H9 (cell line): ENCODE data around the gene LAMB4. TPM values are rescaled to one million over a fixed set of nuclear protein-coding genes. Genes with fewer than 3 reads are reported as not detected.
A peak's percentile ranks its signal among the peaks of the same experiment; 100 is the strongest.

ENCODE experiments used
- DNase-seq: peaks from one replicate; pipeline ENCODE4 v3.0.0-alpha.2; 2017
- H2AFZ ChIP-seq: one replicate; pipeline ENCODE4 v1.6.1; 2013; ENCODE audit warnings: mild to moderate bottlenecking, low read length, control low read depth, moderate library complexity
- H2AK5ac ChIP-seq: 2 replicates; pipeline ENCODE4 v1.6.1; 2013; ENCODE audit warnings: low read length, control low read depth, mixed read lengths; ENCODE audit not compliant: insufficient read length
- H2BK120ac ChIP-seq: one replicate; pipeline ENCODE4 v1.6.1; 2013; ENCODE audit warnings: low read depth, mild to moderate bottlenecking, low read length, control low read depth, inconsistent platforms; ENCODE audit not compliant: poor library complexity, severe bottlenecking
- H2BK12ac ChIP-seq: 2 replicates; pipeline ENCODE4 v1.6.1; 2013; ENCODE audit warnings: low read length, control low read depth, mixed read lengths, low read depth; ENCODE audit not compliant: insufficient read length
- H2BK15ac ChIP-seq: 2 replicates; pipeline ENCODE4 v1.6.1; 2013; ENCODE audit warnings: low read depth, low read length, control low read depth
- H2BK20ac ChIP-seq: one replicate; pipeline ENCODE4 v1.6.1; 2013; ENCODE audit warnings: low read depth, mild to moderate bottlenecking, low read length, control low read depth, inconsistent platforms; ENCODE audit not compliant: poor library complexity, severe bottlenecking
- H2BK5ac ChIP-seq: 2 replicates; pipeline ENCODE4 v1.6.1; 2013; ENCODE audit warnings: low read length, control low read depth, mixed read lengths; ENCODE audit not compliant: insufficient read length
- H3K14ac ChIP-seq: 2 replicates; pipeline ENCODE4 v1.6.1; 2013; ENCODE audit warnings: low read length, control low read depth; ENCODE audit not compliant: insufficient read depth
- H3K18ac ChIP-seq: 2 replicates; pipeline ENCODE4 v1.6.1; 2013; ENCODE audit warnings: low read depth, mild to moderate bottlenecking, mixed read lengths, low read length, control low read depth; ENCODE audit not compliant: insufficient read length
- H3K23ac ChIP-seq: 2 replicates; pipeline ENCODE4 v1.6.1; 2013; ENCODE audit warnings: low read length, control low read depth, mixed read lengths, low read depth; ENCODE audit not compliant: insufficient read length
- H3K23me2 ChIP-seq: 2 replicates; pipeline ENCODE4 v1.6.1; 2013; ENCODE audit warnings: low read depth, mild to moderate bottlenecking, mixed read lengths, low read length, control low read depth; ENCODE audit not compliant: insufficient read length, poor library complexity, severe bottlenecking
- H3K27ac ChIP-seq: 2 replicates; pipeline ENCODE4 v1.5.1; 2013; ENCODE audit warnings: low read length, control low read depth, mixed read lengths, low read depth; ENCODE audit not compliant: insufficient read length
- H3K27me3 ChIP-seq: 2 replicates; pipeline ENCODE4 v1.6.1; 2013; ENCODE audit warnings: low read length, control low read depth, inconsistent platforms; ENCODE audit not compliant: insufficient read depth
- H3K4ac ChIP-seq: 2 replicates; pipeline ENCODE4 v1.6.1; 2013; ENCODE audit warnings: low read depth, mild to moderate bottlenecking, control low read depth, inconsistent platforms, low read length, moderate library complexity
- H3K4me1 ChIP-seq: 2 replicates; pipeline ENCODE4 v1.6.1; 2013; ENCODE audit warnings: low read length, control low read depth, inconsistent platforms; ENCODE audit not compliant: insufficient read depth
- H3K4me2 ChIP-seq: 2 replicates; pipeline ENCODE4 v1.6.1; 2013; ENCODE audit warnings: low read length, control low read depth, mixed read lengths; ENCODE audit not compliant: insufficient read length, insufficient read depth
- H3K56ac ChIP-seq: 2 replicates; pipeline ENCODE4 v1.6.1; 2013; ENCODE audit warnings: low read depth, mild to moderate bottlenecking, mixed read lengths, low read length, control low read depth; ENCODE audit not compliant: insufficient read length
- H3K79me1 ChIP-seq: 2 replicates; pipeline ENCODE4 v1.6.1; 2013; ENCODE audit warnings: low read depth, mild to moderate bottlenecking, moderate library complexity, low read length, control low read depth, inconsistent platforms; ENCODE audit not compliant: insufficient read depth, poor library complexity, severe bottlenecking
- H3K79me2 ChIP-seq: 2 replicates; pipeline ENCODE4 v1.6.1; 2013; ENCODE audit warnings: low read length, control low read depth, inconsistent platforms; ENCODE audit not compliant: insufficient read depth
- H3K9ac ChIP-seq: 2 replicates; pipeline ENCODE4 v1.6.1; 2013; ENCODE audit warnings: low read length, control low read depth, mixed read lengths; ENCODE audit not compliant: insufficient read length; ENCODE audit errors: extremely low read depth
- H3K9me3 ChIP-seq: one replicate; pipeline ENCODE4 v1.6.1; 2013; ENCODE audit warnings: low read depth, low read length, inconsistent platforms; ENCODE audit not compliant: control insufficient read depth
- H3T11ph ChIP-seq: one replicate; pipeline ENCODE4 v1.6.1; 2013; ENCODE audit warnings: mild to moderate bottlenecking, low read length, control low read depth, inconsistent platforms
- H4K20me1 ChIP-seq: one replicate; pipeline ENCODE4 v1.6.1; 2013; ENCODE audit not compliant: control insufficient read depth, insufficient read length, insufficient read depth
- H4K5ac ChIP-seq: 2 replicates; pipeline ENCODE4 v1.6.1; 2013; ENCODE audit warnings: low read depth, mild to moderate bottlenecking, mixed read lengths, low read length, control low read depth; ENCODE audit not compliant: insufficient read length
- H4K8ac ChIP-seq: replicated peaks from 2 replicates; pipeline ENCODE4 v1.6.1; 2013; ENCODE audit warnings: low read length, control low read depth, mixed read lengths, low read depth; ENCODE audit not compliant: insufficient read length
- H4K91ac ChIP-seq: 2 replicates; pipeline ENCODE4 v1.6.1; 2013; ENCODE audit warnings: low read depth, mild to moderate bottlenecking, moderate library complexity, mixed read lengths, low read length, control low read depth; ENCODE audit not compliant: insufficient read length
- H3K27ac Mint-ChIP-seq, 3 experiments: 2 replicates in 2 of 3; 3 replicates in 1 of 3; pipeline ENCODE4 v1.8.0; 2020 to 2021; ENCODE audit warnings: mixed read lengths in 3 of 3, mild to moderate bottlenecking in 1 of 3, moderate library complexity in 1 of 3
- H3K27me3 Mint-ChIP-seq: 2 replicates; pipeline ENCODE4 v1.8.0; 2021; ENCODE audit warnings: low read depth, mild to moderate bottlenecking, moderate library complexity, mixed read lengths
- H3K36me3 Mint-ChIP-seq, 3 experiments: 2 replicates in 2 of 3; 3 replicates in 1 of 3; pipeline ENCODE4 v1.8.0; 2020 to 2021; ENCODE audit warnings: low read depth in 3 of 3, mixed read lengths in 3 of 3; ENCODE audit not compliant: insufficient read depth in 1 of 3
- H3K4me1 Mint-ChIP-seq, 2 experiments: 2 replicates each; pipeline ENCODE4 v1.8.0; 2020; ENCODE audit warnings: mixed read lengths in 2 of 2
- H3K4me3 Mint-ChIP-seq, 2 experiments: 2 replicates in 1 of 2; 3 replicates in 1 of 2; pipeline ENCODE4 v1.8.0; 2020 to 2021; ENCODE audit warnings: mild to moderate bottlenecking in 2 of 2, mixed read lengths in 2 of 2, moderate library complexity in 1 of 2
- H3K9me3 Mint-ChIP-seq, 2 experiments: 2 replicates in 1 of 2; 3 replicates in 1 of 2; pipeline ENCODE4 v1.8.0; 2020; ENCODE audit warnings: mild to moderate bottlenecking in 2 of 2, mixed read lengths in 2 of 2, moderate library complexity in 1 of 2
- WGBS: extraction: QIAGEN DNeasy Blood & Tissue Kit; methylation state at CpG from one replicate; pipeline ENCODE4 v1.1.7; 2013; ENCODE audit warnings: missing lambda C conversion rate, low lambda C conversion rate, mixed read lengths; ENCODE audit not compliant: insufficient read length; ENCODE audit errors: extremely low coverage; 5-methylcytosine and 5-hydroxymethylcytosine counted together
- total RNA-seq: library from RNA; stranded (reverse); gene quantifications from 2 replicates; pipeline ENCODE4 v1.2.1, GENCODE V29; 2021
- TF ChIP-seq, protein P1 (sequence below): fragments of 200-600 bp; sonication (generic); conservative IDR thresholded peaks from 3 replicates; pipeline ENCODE4 v1.8.0; 2021; ENCODE audit warnings: antibody characterized with exemption, mild to moderate bottlenecking

Gene LAMB4
- total RNA-seq, 1 experiment from 2014 or later: not detected

DNA sequence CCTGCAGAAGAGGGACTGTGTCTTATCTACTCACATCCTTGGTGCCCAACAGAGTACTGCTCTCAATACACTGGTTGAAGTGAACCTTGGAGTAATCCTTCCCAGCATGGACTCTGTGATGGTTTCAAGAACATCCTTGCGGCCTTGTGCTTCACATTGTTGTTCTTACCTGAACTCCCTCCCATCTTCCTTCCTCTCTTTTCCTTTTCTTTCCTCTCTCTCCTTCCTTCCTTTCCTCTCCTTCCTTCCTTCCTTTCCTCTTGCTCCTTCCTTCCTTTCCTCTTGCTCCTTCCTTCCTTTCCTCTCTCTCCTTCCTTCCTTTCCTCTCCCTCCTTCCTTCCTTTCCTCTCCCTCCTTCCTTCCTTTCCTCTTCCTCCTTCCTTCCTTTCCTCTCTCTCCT, 153.5 kb downstream of the LAMB4 start:
- Mint-ChIP-seq H3K4me3 (no peak overlapping the region), H3K4me1 (peaks cover 29 to 33% of the 10 kb centered on the region in 2 experiments), H3K27me3 (no peaks in the 10 kb centered on the region), H3K36me3 (peaks cover 21 to 72% (median 53%) of the 10 kb centered on the region in 3 experiments; a peak in 6 of 7 replicates), H3K9me3 (no peaks in the 10 kb centered on the region), H3K27ac (peak overlapping the region in 1 of 3 experiments; percentile 55; a peak in 1 of 7 replicates)
- Histone ChIP-seq H4K91ac (no peak overlapping the region), H3K4me2 (no peak overlapping the region), H3K79me1 (no peaks in the 10 kb centered on the region), H3K27ac (no peak overlapping the region), H3K56ac (no peak overlapping the region), H3K4me1 (peaks cover 9% of the 10 kb centered on the region; the same call in 1 of the 2 replicates), H2AFZ (no peak overlapping the region), H3K9me3 (no peaks in the 10 kb centered on the region), H2BK20ac (no peak overlapping the region), H3K4ac (no peak overlapping the region), H3K23me2 (no peaks in the 10 kb centered on the region), H2BK120ac (no peak overlapping the region), H4K5ac (no peak overlapping the region), H3K23ac (no peak overlapping the region), H3K9ac (no peak overlapping the region), H2BK12ac (no peak overlapping the region), H3K27me3 (no peaks in the 10 kb centered on the region), H2AK5ac (no peak overlapping the region), H3K18ac (no peak overlapping the region), H3T11ph (no peak overlapping the region), H4K8ac (no peak overlapping the region), H4K20me1 (no peaks in the 10 kb centered on the region), H2BK5ac (no peak overlapping the region), H3K79me2 (no peaks in the 10 kb centered on the region), H2BK15ac (no peak overlapping the region), H3K14ac (no peak overlapping the region)
- TF ChIP-seq, protein P1, sequence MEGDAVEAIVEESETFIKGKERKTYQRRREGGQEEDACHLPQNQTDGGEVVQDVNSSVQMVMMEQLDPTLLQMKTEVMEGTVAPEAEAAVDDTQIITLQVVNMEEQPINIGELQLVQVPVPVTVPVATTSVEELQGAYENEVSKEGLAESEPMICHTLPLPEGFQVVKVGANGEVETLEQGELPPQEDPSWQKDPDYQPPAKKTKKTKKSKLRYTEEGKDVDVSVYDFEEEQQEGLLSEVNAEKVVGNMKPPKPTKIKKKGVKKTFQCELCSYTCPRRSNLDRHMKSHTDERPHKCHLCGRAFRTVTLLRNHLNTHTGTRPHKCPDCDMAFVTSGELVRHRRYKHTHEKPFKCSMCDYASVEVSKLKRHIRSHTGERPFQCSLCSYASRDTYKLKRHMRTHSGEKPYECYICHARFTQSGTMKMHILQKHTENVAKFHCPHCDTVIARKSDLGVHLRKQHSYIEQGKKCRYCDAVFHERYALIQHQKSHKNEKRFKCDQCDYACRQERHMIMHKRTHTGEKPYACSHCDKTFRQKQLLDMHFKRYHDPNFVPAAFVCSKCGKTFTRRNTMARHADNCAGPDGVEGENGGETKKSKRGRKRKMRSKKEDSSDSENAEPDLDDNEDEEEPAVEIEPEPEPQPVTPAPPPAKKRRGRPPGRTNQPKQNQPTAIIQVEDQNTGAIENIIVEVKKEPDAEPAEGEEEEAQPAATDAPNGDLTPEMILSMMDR: no peak
- DNase-seq: no peak
- no CpG with 5 or more reads among the region's 1 CpG for WGBS
